Fibroblast of lung (primary cell): ENCODE data around the gene KCNK4. TPM values are rescaled to one million over a fixed set of nuclear protein-coding genes. Genes with fewer than 3 reads are reported as not detected.
A peak's percentile ranks its signal among the peaks of the same experiment; 100 is the strongest.

Experiments used
- DNase-seq, 2 donors: peaks; one replicate each; pipeline versions ENCODE4 v3.0.0 to v3.0.0-alpha.2; 2010; ENCODE audit warnings: low read depth in 2 of 2
- H2AFZ ChIP-seq: 2 replicates; pipeline ENCODE4 v1.5.1; 2012; ENCODE audit warnings: low read length, control low read depth, inconsistent platforms
- H3K27ac ChIP-seq: 2 replicates; pipeline ENCODE4 v1.5.1; 2011; ENCODE audit warnings: low read length, control low read depth; ENCODE audit not compliant: insufficient read depth
- H3K27me3 ChIP-seq: 2 replicates; pipeline ENCODE4 v1.5.1; 2011; ENCODE audit warnings: mild to moderate bottlenecking, low read length; ENCODE audit not compliant: control insufficient read depth, insufficient read depth
- H3K36me3 ChIP-seq: 2 replicates; pipeline ENCODE4 v1.5.1; 2011; ENCODE audit warnings: low read length; ENCODE audit not compliant: control insufficient read depth, insufficient read depth
- H3K4me1 ChIP-seq: 2 replicates; pipeline ENCODE4 v1.5.1; 2011; ENCODE audit warnings: low read length; ENCODE audit not compliant: control insufficient read depth, insufficient read depth; ENCODE audit errors: extremely low read depth
- H3K4me2 ChIP-seq: 2 replicates; pipeline ENCODE4 v1.5.1; 2011; ENCODE audit warnings: low read length, control low read depth; ENCODE audit not compliant: insufficient read depth; ENCODE audit errors: extremely low read depth
- H3K4me3 ChIP-seq, 4 experiments: fragments of 200-600 bp in 1 of 4; sonication (generic) in 1 of 4; replicated peaks in 1 of 4; 2 replicates each; pipeline ENCODE4 v1.5.1; 2011 to 2016; ENCODE audit warnings: low read length in 4 of 4, low read depth in 3 of 4, mild to moderate bottlenecking in 3 of 4, control low read depth in 2 of 4, inconsistent platforms in 1 of 4, mixed read lengths in 1 of 4; ENCODE audit not compliant: insufficient read depth in 1 of 4; ENCODE audit errors: control extremely low read depth in 1 of 4
- H3K79me2 ChIP-seq: 2 replicates; pipeline ENCODE4 v1.5.1; 2012; ENCODE audit warnings: mild to moderate bottlenecking, low read length, inconsistent platforms; ENCODE audit not compliant: control insufficient read depth, insufficient read depth
- H3K9ac ChIP-seq: 2 replicates; pipeline ENCODE4 v1.5.1; 2011; ENCODE audit warnings: mild to moderate bottlenecking, low read length, control low read depth; ENCODE audit not compliant: insufficient read depth
- H3K9me3 ChIP-seq: 2 replicates; pipeline ENCODE4 v1.5.1; 2012; ENCODE audit warnings: low read depth, low read length; ENCODE audit not compliant: control insufficient read depth, insufficient read depth
- H4K20me1 ChIP-seq: 2 replicates; pipeline ENCODE4 v1.5.1; 2011; ENCODE audit warnings: low read length; ENCODE audit not compliant: control insufficient read depth, insufficient read depth; ENCODE audit errors: extremely low read depth
- CTCF ChIP-seq, 2 donors: IDR thresholded peaks in 1 of 2; conservative IDR thresholded peaks in 1 of 2; 1 replicate in 1 of 2; 2 replicates in 1 of 2; pipeline ENCODE4 v1.5.1; 2011 to 2012; ENCODE audit warnings: low read length in 2 of 2, control low read depth in 1 of 2, inconsistent platforms in 1 of 2, low read depth in 1 of 2, mild to moderate bottlenecking in 1 of 2
- EZH2 ChIP-seq: IDR thresholded peaks from 2 replicates; pipeline ENCODE4 v1.5.1; 2012; ENCODE audit warnings: low read length, control low read depth, mild to moderate bottlenecking; ENCODE audit errors: missing control alignments
- polyA plus RNA-seq, 2 donors: library from polyadenylated mRNA; depleted of rRNA in 1 of 2; stranded (reverse) in 1 of 2; unstranded in 1 of 2; fragments of >200 nt; gene quantifications; 2 replicates each; pipeline ENCODE4 v1.2.1, GENCODE V29; 2011 to 2012; ENCODE audit warnings: missing spikeins in 1 of 2
- total RNA-seq: library from RNA; depleted of rRNA; stranded (reverse); fragments of >200 nt; gene quantifications from 2 replicates; pipeline ENCODE4 v1.2.1, GENCODE V29; 2014

KCNK4 gene
- total and polyA plus RNA-seq, 2 donors (not counting 1 experiment from before 2014, with no cell fraction given) = not detected

GRCh38 chr11:64334764-64335735, 43.9 kb downstream of the KCNK4 start:
- DNase-seq = peak; percentile 82 to 97
- Histone ChIP-seq H3K4me1 (peaks cover 14% of the 10 kb centered on the region), H3K36me3 (no peaks in the 10 kb centered on the region), H4K20me1 (no peaks in the 10 kb centered on the region), H3K9ac (no peak overlapping the region), H3K4me3 (no peak overlapping the region), H2AFZ (no peak overlapping the region), H3K27me3 (no peaks in the 10 kb centered on the region), H3K9me3 (no peaks in the 10 kb centered on the region), H3K4me2 (peak overlapping the region; percentile 19), H3K79me2 (no peaks in the 10 kb centered on the region), H3K27ac (peak overlapping the region; percentile 47)
- TF ChIP-seq CTCF (conservative IDR thresholded peaks at IDR 0.05 in 1 of 2, IDR thresholded peaks at IDR 0.05 in 1 of 2; ENCODE audit: low read depth in 1 of 2, low read length in 2 of 2) = no peak
- no peak for TF ChIP-seq EZH2

GRCh38 chr11:64337538-64338249, 46.6 kb downstream of the KCNK4 start:
- Histone ChIP-seq H3K9ac (no peak overlapping the region), H3K79me2 (no peaks in the 10 kb centered on the region), H3K36me3 (no peaks in the 10 kb centered on the region), H4K20me1 (no peaks in the 10 kb centered on the region), H3K27me3 (no peaks in the 10 kb centered on the region), H3K27ac (no peak overlapping the region), H3K4me3 (no peak overlapping the region), H2AFZ (no peak overlapping the region), H3K4me1 (peaks cover 11% of the 10 kb centered on the region), H3K4me2 (no peak overlapping the region), H3K9me3 (no peaks in the 10 kb centered on the region)
- TF ChIP-seq CTCF (conservative IDR thresholded peaks at IDR 0.05 in 1 of 2, IDR thresholded peaks at IDR 0.05 in 1 of 2; ENCODE audit: low read depth in 1 of 2, low read length in 2 of 2) (no peak), EZH2 (no peak)
- DNase-seq = no peak

GRCh38 chr11:64338716-64339115, 47.6 kb downstream of the KCNK4 start:
- Histone ChIP-seq H3K79me2 (no peaks in the 10 kb centered on the region), H3K9me3 (no peaks in the 10 kb centered on the region), H3K27me3 (no peaks in the 10 kb centered on the region), H3K36me3 (no peaks in the 10 kb centered on the region), H2AFZ (no peak overlapping the region), H3K9ac (no peak overlapping the region), H3K4me2 (no peak overlapping the region), H3K4me1 (peaks cover 11% of the 10 kb centered on the region), H4K20me1 (no peaks in the 10 kb centered on the region), H3K27ac (no peak overlapping the region), H3K4me3 (no peak overlapping the region)
- TF ChIP-seq EZH2 = no peak
- TF ChIP-seq CTCF (conservative IDR thresholded peaks at IDR 0.05 in 1 of 2, IDR thresholded peaks at IDR 0.05 in 1 of 2; ENCODE audit: low read depth in 1 of 2, low read length in 2 of 2) = no peak
- DNase-seq = no peak
